ENCODE data around the gene LRP5.
A peak's percentile ranks its signal among the peaks of the same experiment; 100 is the strongest.

The LRP5 gene

GRCh38 chr11:68479390-68479789, 167.0 kb downstream of the LRP5 start:
- no peak for DNase-seq
- Histone ChIP-seq H3K4me1 (ENCODE audit: control insufficient read depth, low read depth, low read length) (peaks cover 3% of the 10 kb centered on the region), H3K23ac (ENCODE audit: low read length) (no peak overlapping the region), H3K27ac (ENCODE audit: low read depth, low read length) (no peak overlapping the region), H3K36me3 (ENCODE audit: control insufficient read depth, insufficient read depth, low read length) (no peaks in the 10 kb centered on the region), H2BK15ac (replicated peaks; ENCODE audit: low read depth) (no peak overlapping the region), H3K9ac (ENCODE audit: low read length) (no peak overlapping the region), H3K4me2 (ENCODE audit: low read length) (no peak overlapping the region), H3K4me3 (ENCODE audit: low read length) (no peak overlapping the region), H3K18ac (ENCODE audit: low read length) (no peak overlapping the region), H3K79me2 (ENCODE audit: control insufficient read depth, insufficient read depth, low read length) (peaks cover 66% of the 10 kb centered on the region), H4K8ac (ENCODE audit: low read depth, low read length) (no peak overlapping the region), H2AK5ac (ENCODE audit: low read length) (no peak overlapping the region), H3K4ac (ENCODE audit: low read depth, low read length) (no peak overlapping the region), H2BK120ac (ENCODE audit: low read depth, low read length) (no peak overlapping the region), H3K79me1 (ENCODE audit: low read length) (peaks cover 7% of the 10 kb centered on the region), H3K27me3 (ENCODE audit: insufficient read depth, low read length, poor library complexity) (no peaks in the 10 kb centered on the region), H4K5ac (ENCODE audit: low read length) (no peak overlapping the region), H2BK5ac (ENCODE audit: low read length) (no peak overlapping the region), H3K56ac (ENCODE audit: low read length) (no peak overlapping the region)
- no CpG with 5 or more reads among the region's 3 CpGs for WGBS (ENCODE audit: extremely low coverage, insufficient coverage, low lambda C conversion rate)

GRCh38 chr11:68480193-68480592, 167.8 kb downstream of the LRP5 start:
- H3K27ac ChIP-seq (ENCODE audit: low read depth, low read length), result no peak overlapping the region
- no peak for DNase-seq
- H4K5ac ChIP-seq (ENCODE audit: low read length), result no peak overlapping the region
- H2AK5ac ChIP-seq (ENCODE audit: low read length), result no peak overlapping the region
- no peak overlapping the region for H4K8ac ChIP-seq (ENCODE audit: low read depth, low read length)
- H2BK5ac ChIP-seq (ENCODE audit: low read length), result no peak overlapping the region
- H3K56ac ChIP-seq (ENCODE audit: low read length), result no peak overlapping the region
- H3K36me3 ChIP-seq (ENCODE audit: control insufficient read depth, insufficient read depth, low read length), result no peaks in the 10 kb centered on the region
- no peak overlapping the region for H3K18ac ChIP-seq (ENCODE audit: low read length)
- WGBS (ENCODE audit: extremely low coverage, insufficient coverage, low lambda C conversion rate), result no CpG with 5 or more reads among the region's 2 CpGs
- H3K4me1 ChIP-seq (ENCODE audit: control insufficient read depth, low read depth, low read length), result peaks cover 3% of the 10 kb centered on the region
- H3K27me3 ChIP-seq (ENCODE audit: insufficient read depth, low read length, poor library complexity), result no peaks in the 10 kb centered on the region
- H2BK15ac ChIP-seq (replicated peaks; ENCODE audit: low read depth), result no peak overlapping the region
- no peak overlapping the region for H3K4ac ChIP-seq (ENCODE audit: low read depth, low read length)
- H3K4me2 ChIP-seq (ENCODE audit: low read length), result no peak overlapping the region
- H3K23ac ChIP-seq (ENCODE audit: low read length), result no peak overlapping the region
- H3K4me3 ChIP-seq (ENCODE audit: low read length), result no peak overlapping the region
- H3K79me1 ChIP-seq (ENCODE audit: low read length), result peaks cover 7% of the 10 kb centered on the region
- peaks cover 69% of the 10 kb centered on the region for H3K79me2 ChIP-seq (ENCODE audit: control insufficient read depth, insufficient read depth, low read length)
- H3K9ac ChIP-seq (ENCODE audit: low read length), result no peak overlapping the region
- no peak overlapping the region for H2BK120ac ChIP-seq (ENCODE audit: low read depth, low read length)

GRCh38 chr11:68480852-68481510, 168.6 kb downstream of the LRP5 start:
- DNase-seq, result no peak
- no CpG with 5 or more reads among the region's 3 CpGs for WGBS (ENCODE audit: extremely low coverage, insufficient coverage, low lambda C conversion rate)
- no peaks in the 10 kb centered on the region for H3K36me3 ChIP-seq (ENCODE audit: control insufficient read depth, insufficient read depth, low read length)
- H3K23ac ChIP-seq (ENCODE audit: low read length), result peak overlapping the region; percentile 73
- H4K8ac ChIP-seq (ENCODE audit: low read depth, low read length), result no peak overlapping the region
- H3K79me1 ChIP-seq (ENCODE audit: low read length), result peaks cover 7% of the 10 kb centered on the region
- no peak overlapping the region for H3K18ac ChIP-seq (ENCODE audit: low read length)
- no peak overlapping the region for H3K9ac ChIP-seq (ENCODE audit: low read length)
- H2BK5ac ChIP-seq (ENCODE audit: low read length), result no peak overlapping the region
- H3K4me3 ChIP-seq (ENCODE audit: low read length), result no peak overlapping the region
- peaks cover 3% of the 10 kb centered on the region for H3K4me1 ChIP-seq (ENCODE audit: control insufficient read depth, low read depth, low read length)
- H2AK5ac ChIP-seq (ENCODE audit: low read length), result no peak overlapping the region
- no peak overlapping the region for H2BK15ac ChIP-seq (replicated peaks; ENCODE audit: low read depth)
- no peak overlapping the region for H3K4ac ChIP-seq (ENCODE audit: low read depth, low read length)
- H3K56ac ChIP-seq (ENCODE audit: low read length), result peak overlapping the region; percentile 19
- no peak overlapping the region for H2BK120ac ChIP-seq (ENCODE audit: low read depth, low read length)
- no peak overlapping the region for H3K27ac ChIP-seq (ENCODE audit: low read depth, low read length)
- H3K4me2 ChIP-seq (ENCODE audit: low read length), result no peak overlapping the region
- peaks cover 76% of the 10 kb centered on the region for H3K79me2 ChIP-seq (ENCODE audit: control insufficient read depth, insufficient read depth, low read length)
- no peaks in the 10 kb centered on the region for H3K27me3 ChIP-seq (ENCODE audit: insufficient read depth, low read length, poor library complexity)
- no peak overlapping the region for H4K5ac ChIP-seq (ENCODE audit: low read length)

GRCh38 chr11:68481579-68482240, 169.3 kb downstream of the LRP5 start:
- Histone ChIP-seq H4K5ac (ENCODE audit: low read length) (no peak overlapping the region), H3K4ac (ENCODE audit: low read depth, low read length) (no peak overlapping the region), H3K4me1 (ENCODE audit: control insufficient read depth, low read depth, low read length) (peaks cover 3% of the 10 kb centered on the region), H3K4me2 (ENCODE audit: low read length) (no peak overlapping the region), H3K23ac (ENCODE audit: low read length) (no peak overlapping the region), H3K27ac (ENCODE audit: low read depth, low read length) (no peak overlapping the region), H3K79me2 (ENCODE audit: control insufficient read depth, insufficient read depth, low read length) (peaks cover 76% of the 10 kb centered on the region), H3K9ac (ENCODE audit: low read length) (no peak overlapping the region), H2BK15ac (replicated peaks; ENCODE audit: low read depth) (no peak overlapping the region), H2AK5ac (ENCODE audit: low read length) (no peak overlapping the region), H3K4me3 (ENCODE audit: low read length) (no peak overlapping the region), H3K56ac (ENCODE audit: low read length) (no peak overlapping the region), H2BK5ac (ENCODE audit: low read length) (no peak overlapping the region), H3K18ac (ENCODE audit: low read length) (no peak overlapping the region), H3K79me1 (ENCODE audit: low read length) (peaks cover 7% of the 10 kb centered on the region), H3K36me3 (ENCODE audit: control insufficient read depth, insufficient read depth, low read length) (no peaks in the 10 kb centered on the region), H2BK120ac (ENCODE audit: low read depth, low read length) (no peak overlapping the region), H3K27me3 (ENCODE audit: insufficient read depth, low read length, poor library complexity) (no peaks in the 10 kb centered on the region), H4K8ac (ENCODE audit: low read depth, low read length) (no peak overlapping the region)
- DNase-seq, result no peak
- no CpG with 5 or more reads among the region's 6 CpGs for WGBS (ENCODE audit: extremely low coverage, insufficient coverage, low lambda C conversion rate)

- Histone ChIP-seq H2BK120ac (ENCODE audit: low read depth, low read length) (no peak overlapping the region), H3K23ac (ENCODE audit: low read length) (no peak overlapping the region), H3K79me2 (ENCODE audit: control insufficient read depth, insufficient read depth, low read length) (peaks cover 83% of the 10 kb centered on the region), H3K4ac (ENCODE audit: low read depth, low read length) (no peak overlapping the region), H3K56ac (ENCODE audit: low read length) (no peak overlapping the region), H3K9ac (ENCODE audit: low read length) (no peak overlapping the region), H4K8ac (ENCODE audit: low read depth, low read length) (no peak overlapping the region), H3K4me3 (ENCODE audit: low read length) (no peak overlapping the region), H2AK5ac (ENCODE audit: low read length) (no peak overlapping the region), H4K5ac (ENCODE audit: low read length) (no peak overlapping the region), H3K79me1 (ENCODE audit: low read length) (peaks cover 9% of the 10 kb centered on the region), H2BK15ac (replicated peaks; ENCODE audit: low read depth) (no peak overlapping the region), H2BK5ac (ENCODE audit: low read length) (no peak overlapping the region), H3K4me2 (ENCODE audit: low read length) (no peak overlapping the region), H3K27me3 (ENCODE audit: insufficient read depth, low read length, poor library complexity) (no peaks in the 10 kb centered on the region), H3K4me1 (ENCODE audit: control insufficient read depth, low read depth, low read length) (peaks cover 4% of the 10 kb centered on the region), H3K18ac (ENCODE audit: low read length) (no peak overlapping the region), H3K36me3 (ENCODE audit: control insufficient read depth, insufficient read depth, low read length) (no peaks in the 10 kb centered on the region), H3K27ac (ENCODE audit: low read depth, low read length) (no peak overlapping the region)
- no CpG with 5 or more reads among the region's 1 CpG for WGBS (ENCODE audit: extremely low coverage, insufficient coverage, low lambda C conversion rate)
- DNase-seq, result no peak
These were observed 176.2 kb downstream of the LRP5 start for GRCh38 chr11:68488623-68489022.
